HG02678 (cell line): Measurements from ENCODE around the gene GIMAP4.
"Not testable (repeated sequence)": the region's sequence is repeated elsewhere in the genome, so short reads cannot be mapped to it uniquely, and the experiment has no call there.

ENCODE experiments used
- ATAC-seq: cut with Tn5 transposase; IDR thresholded peaks from one replicate; pipeline ENCODE4 v1.9.1; 2021; ENCODE audit warnings: mild to moderate bottlenecking, moderate library complexity; ENCODE audit not compliant: unreplicated experiment

The GIMAP4 gene

GRCh38 chr7:150567169-150567568, at the start of gene GIMAP4:
Gene GIMAP4, plus strand, starts transcription at chr7:150567390. Its CDS starts 2,512 bp downstream, at chr7:150569902.
- ATAC-seq = no peak

- no peak for ATAC-seq
Observed at GRCh38 chr7:150519310-150519709, 47.9 kb upstream of the GIMAP4 start.

- ATAC-seq = no peak
Observed at GRCh38 chr7:150520145-150520544, 47.0 kb upstream of the GIMAP4 start.

- ATAC-seq = not testable (repeated sequence)
Observed at GRCh38 chr7:150522931-150523330, 44.3 kb upstream of the GIMAP4 start.

- no peak for ATAC-seq
Observed at GRCh38 chr7:150524018-150524417, 43.2 kb upstream of the GIMAP4 start.

GRCh38 chr7:150531704-150532103, 35.5 kb upstream of the GIMAP4 start:
- ATAC-seq = no peak

GRCh38 chr7:150538259-150538658, 28.9 kb upstream of the GIMAP4 start:
- no peak for ATAC-seq

GRCh38 chr7:150553163-150553562, 14.0 kb upstream of the GIMAP4 start:
- no peak for ATAC-seq

- ATAC-seq = no peak
Observed at GRCh38 chr7:150556521-150557138, 10.6 kb upstream of the GIMAP4 start.

GRCh38 chr7:150560486-150560885, 6.7 kb upstream of the GIMAP4 start:
- no peak for ATAC-seq

GRCh38 chr7:150562919-150563318, 4.3 kb upstream of the GIMAP4 start:
- ATAC-seq = no peak

GRCh38 chr7:150564006-150564405, 3.2 kb upstream of the GIMAP4 start:
- ATAC-seq = no peak

- ATAC-seq = no peak
Observed at GRCh38 chr7:150564566-150564965, 2.6 kb upstream of the GIMAP4 start.

- ATAC-seq = no peak
Observed at GRCh38 chr7:150565239-150565638, 2.0 kb upstream of the GIMAP4 start.

- ATAC-seq = no peak
Observed at GRCh38 chr7:150566123-150566522, 1.1 kb upstream of the GIMAP4 start.

GRCh38 chr7:150566572-150566971, 618 bp upstream of the GIMAP4 start:
- ATAC-seq = no peak

- ATAC-seq = no peak
Observed at GRCh38 chr7:150567871-150568301, 696 bp downstream of the GIMAP4 start.

GRCh38 chr7:150568714-150569113, 1.5 kb downstream of the GIMAP4 start:
- no peak for ATAC-seq

- no peak for ATAC-seq
Observed at GRCh38 chr7:150569245-150569955, 2.2 kb downstream of the GIMAP4 start.

GRCh38 chr7:150570556-150571465, 3.6 kb downstream of the GIMAP4 start:
- ATAC-seq = no peak

- no peak for ATAC-seq
Observed at GRCh38 chr7:150572496-150572895, 5.3 kb downstream of the GIMAP4 start.
